Sigmoid colon (tissue), 7 donors: ENCODE results near the gene SULT1A2. TPM values are rescaled to one million over a fixed set of nuclear protein-coding genes. Genes with fewer than 3 reads are reported as not detected.
"Not testable (repeated sequence)": the region's sequence is repeated elsewhere in the genome, so short reads cannot be mapped to it uniquely, and the experiment has no call there.

Experiments
- DNase-seq: peaks from one replicate; pipeline ENCODE4 v3.0.0-alpha.2; 2019
- H3K27ac ChIP-seq, 4 donors: fragments of 200-600 bp; sonication (generic); one replicate each; pipeline ENCODE4 v1.5.1; 2016 to 2019; ENCODE audit warnings: mild to moderate bottlenecking in 1 of 4
- H3K27me3 ChIP-seq, 3 donors: fragments of 200-600 bp; sonication (generic); one replicate each; pipeline ENCODE4 v1.5.1; 2019; ENCODE audit warnings: mild to moderate bottlenecking in 1 of 3
- H3K36me3 ChIP-seq, 4 donors: fragments of 200-600 bp; sonication (generic); one replicate each; pipeline ENCODE4 v1.5.1; 2016 to 2019
- H3K4me1 ChIP-seq, 4 donors: fragments of 200-600 bp; sonication (generic); one replicate each; pipeline ENCODE4 v1.5.1; 2017 to 2019
- H3K4me3 ChIP-seq, 4 donors: fragments of 200-600 bp; sonication (generic); one replicate each; pipeline ENCODE4 v1.5.1; 2017 to 2019; ENCODE audit warnings: mild to moderate bottlenecking in 2 of 4, moderate library complexity in 1 of 4
- H3K9me3 ChIP-seq, 4 donors: fragments of 200-600 bp in 3 of 4; sonication (generic) in 3 of 4; one replicate each; pipeline versions ENCODE4 v1.5.1 to v1.6.1; 2013 to 2019
- EP300 ChIP-seq, 4 donors: sonication (generic); formaldehyde crosslinking; IDR thresholded peaks; one replicate each; pipeline ENCODE4 v1.6.1; 2017; ENCODE audit warnings: antibody characterized with exemption in 4 of 4
- POLR2A ChIP-seq, 2 donors: fragments of 450-650 bp; IDR thresholded peaks; one replicate each; pipeline ENCODE4 v1.6.1; 2016; ENCODE audit warnings: antibody characterized with exemption in 2 of 2, mild to moderate bottlenecking in 2 of 2, moderate library complexity in 2 of 2
- POLR2AphosphoS5 ChIP-seq, 4 donors: sonication (generic); formaldehyde crosslinking; IDR thresholded peaks; one replicate each; pipeline ENCODE4 v1.6.1; 2017; ENCODE audit warnings: antibody characterized with exemption in 4 of 4
- WGBS, 2 donors: extraction: QIAGEN DNeasy Blood & Tissue Kit; methylation state at CpG; one replicate each; pipeline ENCODE4 v1.1.7; 2013; 5-methylcytosine and 5-hydroxymethylcytosine counted together
- intact Hi-C: fragments of 100-400 bp; cut with DNase I; formaldehyde crosslinking; loops from one replicate; pipeline ENCODE4 v1.15.1; 2023
- polyA plus RNA-seq, 3 donors: library from polyadenylated mRNA; stranded (reverse); fragments of 200-250 nt; gene quantifications; one replicate each; pipeline ENCODE4 v1.2.3, GENCODE V29; 2013
- total RNA-seq, 4 donors: library from RNA; depleted of rRNA; stranded (reverse); fragments of >200 nt; gene quantifications; one replicate each; pipeline ENCODE4 v1.1.0, GENCODE V29; 2016
- TF ChIP-seq, protein P1 (sequence below), 4 experiments: fragments of 450-650 bp in 3 of 4; fragments of 200-600 bp in 1 of 4; IDR thresholded peaks; one replicate each; pipeline ENCODE4 v1.5.1; 2016 to 2019; ENCODE audit warnings: antibody characterized with exemption in 4 of 4, mild to moderate bottlenecking in 3 of 4, moderate library complexity in 2 of 4
- donor health status: healthy with polysubstance abuse.
- donor health status: Bipolar disorder and iron deficiency.
- donor health status: healthy.

Gene SULT1A2
- total and polyA plus RNA-seq, 7 donors: 0.71 to 101 (median 20.4) TPM; not detected in 2

DNA sequence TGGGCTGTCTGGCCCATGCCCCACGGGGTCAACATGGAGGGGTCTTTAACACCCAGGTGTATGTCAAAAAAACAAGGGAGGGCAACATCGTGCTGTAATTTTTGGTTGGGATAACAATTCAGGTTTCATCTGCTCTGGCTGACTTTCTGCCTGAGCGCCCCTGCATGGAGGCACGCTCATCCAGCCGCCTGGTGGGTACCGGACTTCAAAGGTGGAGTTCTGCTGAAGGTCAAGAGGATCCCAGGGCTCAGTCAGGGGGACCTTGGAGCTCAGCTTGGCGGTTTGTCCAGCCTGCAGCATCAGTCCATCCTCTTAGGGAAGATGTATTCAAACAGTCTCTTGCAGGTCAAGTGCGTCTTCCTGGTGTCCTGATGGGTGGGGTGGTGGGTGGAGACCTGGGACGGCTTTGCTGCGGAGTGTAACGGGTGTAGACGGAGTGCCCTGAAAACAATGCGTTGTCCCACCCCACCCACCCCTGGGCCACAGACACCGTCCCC, 48.5 kb downstream of the SULT1A2 start:
- DNase-seq: no peak
- peaks cover 0 to 4% (median 3%) of the 10 kb centered on the region in 4 donors for H3K4me1 ChIP-seq
- H3K27ac ChIP-seq: no peak overlapping the region
- intact Hi-C loops: no loop called here
- WGBS, 2 donors: 73 to 82% methylated on average over 14 of the region's 14 CpGs
- H3K27me3 ChIP-seq: no peaks in the 10 kb centered on the region
- no peaks in the 10 kb centered on the region for H3K9me3 ChIP-seq
- TF ChIP-seq EP300 (IDR thresholded peaks at IDR 0.05): no peak
- TF ChIP-seq POLR2AphosphoS5 (IDR thresholded peaks at IDR 0.05): no peak
- TF ChIP-seq, protein P1, sequence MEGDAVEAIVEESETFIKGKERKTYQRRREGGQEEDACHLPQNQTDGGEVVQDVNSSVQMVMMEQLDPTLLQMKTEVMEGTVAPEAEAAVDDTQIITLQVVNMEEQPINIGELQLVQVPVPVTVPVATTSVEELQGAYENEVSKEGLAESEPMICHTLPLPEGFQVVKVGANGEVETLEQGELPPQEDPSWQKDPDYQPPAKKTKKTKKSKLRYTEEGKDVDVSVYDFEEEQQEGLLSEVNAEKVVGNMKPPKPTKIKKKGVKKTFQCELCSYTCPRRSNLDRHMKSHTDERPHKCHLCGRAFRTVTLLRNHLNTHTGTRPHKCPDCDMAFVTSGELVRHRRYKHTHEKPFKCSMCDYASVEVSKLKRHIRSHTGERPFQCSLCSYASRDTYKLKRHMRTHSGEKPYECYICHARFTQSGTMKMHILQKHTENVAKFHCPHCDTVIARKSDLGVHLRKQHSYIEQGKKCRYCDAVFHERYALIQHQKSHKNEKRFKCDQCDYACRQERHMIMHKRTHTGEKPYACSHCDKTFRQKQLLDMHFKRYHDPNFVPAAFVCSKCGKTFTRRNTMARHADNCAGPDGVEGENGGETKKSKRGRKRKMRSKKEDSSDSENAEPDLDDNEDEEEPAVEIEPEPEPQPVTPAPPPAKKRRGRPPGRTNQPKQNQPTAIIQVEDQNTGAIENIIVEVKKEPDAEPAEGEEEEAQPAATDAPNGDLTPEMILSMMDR (IDR thresholded peaks at IDR 0.05): no peak
- TF ChIP-seq POLR2A (IDR thresholded peaks at IDR 0.05): no peak
- no peaks in the 10 kb centered on the region for H3K36me3 ChIP-seq
- H3K4me3 ChIP-seq: no peak overlapping the region

DNA sequence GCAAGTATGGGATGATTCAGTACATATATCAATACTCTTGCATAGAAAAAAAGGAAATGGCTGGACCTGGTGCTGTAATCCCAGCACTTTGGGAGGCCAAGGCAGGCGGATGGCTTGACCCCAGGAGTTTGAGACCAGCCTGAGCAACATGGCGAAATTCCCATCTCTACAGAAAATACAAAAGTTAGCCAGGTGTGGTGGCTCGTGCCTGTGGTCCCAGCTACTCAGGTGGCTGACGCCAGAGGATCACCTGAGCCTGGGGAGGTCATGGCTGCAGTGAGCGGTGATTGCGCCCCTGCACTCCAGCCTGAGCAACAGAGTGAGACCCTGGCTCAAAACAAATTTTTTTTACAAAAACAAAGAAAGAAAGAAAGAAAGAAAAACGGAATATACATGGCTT, 50.2 kb downstream of the SULT1A2 start:
- Histone ChIP-seq H3K9me3 (no peaks in the 10 kb centered on the region), H3K36me3 (no peaks in the 10 kb centered on the region), H3K4me3 (no peak overlapping the region), H3K4me1 (no peaks in the 10 kb centered on the region), H3K27ac (no peak overlapping the region), H3K27me3 (no peaks in the 10 kb centered on the region)
- no peak for DNase-seq
- no peak for TF ChIP-seq EP300 (IDR thresholded peaks at IDR 0.05)
- TF ChIP-seq, protein P1 (IDR thresholded peaks at IDR 0.05): no peak
- no peak for TF ChIP-seq POLR2AphosphoS5 (IDR thresholded peaks at IDR 0.05)
- TF ChIP-seq POLR2A (IDR thresholded peaks at IDR 0.05): no peak
- intact Hi-C loops: no loop called here
- WGBS, 2 donors: 87 to 89% methylated on average over 7 of the region's 7 CpGs

DNA sequence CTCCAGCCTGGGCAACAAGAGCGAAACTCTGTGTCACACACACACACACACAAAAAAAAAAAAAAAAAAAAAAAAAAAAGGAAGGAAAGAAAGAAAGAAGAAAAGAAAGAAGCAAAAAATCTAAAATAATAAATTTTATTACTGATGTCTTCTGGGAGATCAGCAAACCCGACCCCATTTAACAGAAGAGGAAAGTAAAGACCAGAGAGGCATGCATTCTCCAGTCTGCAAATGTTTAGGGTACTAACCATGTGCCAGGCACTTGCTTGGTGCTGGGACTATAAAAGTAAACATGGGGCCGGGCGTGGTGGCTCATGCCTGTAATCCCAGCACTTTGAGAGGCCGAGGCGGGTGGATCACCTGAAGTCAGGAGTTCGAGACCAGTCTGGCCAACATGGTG, 50.9 kb downstream of the SULT1A2 start:
- H3K27me3 ChIP-seq, H3K4me1 ChIP-seq, H3K9me3 ChIP-seq, DNase-seq, H3K4me3 ChIP-seq, H3K27ac ChIP-seq, intact Hi-C loops, H3K36me3 ChIP-seq: not testable (repeated sequence)
- 65 to 86% methylated on average over 7 of the region's 7 CpGs for WGBS, 2 donors

- no peaks in the 10 kb centered on the region for H3K9me3 ChIP-seq
- no peak for DNase-seq
- WGBS, 2 donors: 91 to 93% methylated on average over 3 of the region's 3 CpGs
- H3K4me3 ChIP-seq: no peak overlapping the region
- intact Hi-C loops: no loop called here
- H3K27me3 ChIP-seq: no peaks in the 10 kb centered on the region
- TF ChIP-seq POLR2AphosphoS5 (IDR thresholded peaks at IDR 0.05) (no peak), POLR2A (IDR thresholded peaks at IDR 0.05) (no peak), EP300 (IDR thresholded peaks at IDR 0.05) (no peak)
- TF ChIP-seq, protein P1 (IDR thresholded peaks at IDR 0.05): no peak
- H3K27ac ChIP-seq: no peak overlapping the region
- no peaks in the 10 kb centered on the region for H3K4me1 ChIP-seq
- no peaks in the 10 kb centered on the region for H3K36me3 ChIP-seq
Measured at GRCh38 chr16:28544998-28545397, 51.9 kb downstream of the SULT1A2 start.

GRCh38 chr16:28543072-28543471, 53.8 kb downstream of the SULT1A2 start:
- DNase-seq: no peak
- Histone ChIP-seq H3K4me1 (peaks cover 0 to 14% (median 8%) of the 10 kb centered on the region in 4 donors), H3K27me3 (no peaks in the 10 kb centered on the region), H3K27ac (peak overlapping the region in 1 of 4 donors; percentile 11), H3K9me3 (no peaks in the 10 kb centered on the region), H3K4me3 (no peak overlapping the region), H3K36me3 (no peaks in the 10 kb centered on the region)
- intact Hi-C loops: no loop called here
- TF ChIP-seq EP300 (IDR thresholded peaks at IDR 0.05): no peak
- peak in 1 of 4 donors; percentile 18 for TF ChIP-seq POLR2AphosphoS5 (IDR thresholded peaks at IDR 0.05)
- TF ChIP-seq, protein P1 (IDR thresholded peaks at IDR 0.05): no peak
- TF ChIP-seq POLR2A (IDR thresholded peaks at IDR 0.05): peak in 1 of 2 donors; percentile 22
- 10 to 39% methylated on average over 7 of the region's 7 CpGs for WGBS, 2 donors
